IPS-18a (cell line): ENCODE data around the gene CCDC73.

Experiments used
- H3K27ac ChIP-seq: one replicate; pipeline ENCODE4 v1.5.1; 2013; ENCODE audit warnings: low read length
- H3K27me3 ChIP-seq: one replicate; pipeline ENCODE4 v1.6.1; 2013; ENCODE audit warnings: mild to moderate bottlenecking, low read length; ENCODE audit not compliant: control insufficient read depth, insufficient read depth
- H3K36me3 ChIP-seq: one replicate; pipeline ENCODE4 v1.6.1; 2013; ENCODE audit warnings: low read depth, low read length; ENCODE audit not compliant: control insufficient read depth
- H3K4me1 ChIP-seq: one replicate; pipeline ENCODE4 v1.6.1; 2013; ENCODE audit warnings: low read depth, low read length; ENCODE audit not compliant: control insufficient read depth
- H3K4me3 ChIP-seq: one replicate; pipeline ENCODE4 v1.5.1; 2013; ENCODE audit warnings: low read length
- H3K9ac ChIP-seq: one replicate; pipeline ENCODE4 v1.6.1; 2013; ENCODE audit warnings: mild to moderate bottlenecking, low read length, moderate library complexity
- H3K9me3 ChIP-seq: one replicate; pipeline ENCODE4 v1.6.1; 2013; ENCODE audit warnings: low read depth, low read length; ENCODE audit not compliant: control insufficient read depth

CCDC73 gene

DNA sequence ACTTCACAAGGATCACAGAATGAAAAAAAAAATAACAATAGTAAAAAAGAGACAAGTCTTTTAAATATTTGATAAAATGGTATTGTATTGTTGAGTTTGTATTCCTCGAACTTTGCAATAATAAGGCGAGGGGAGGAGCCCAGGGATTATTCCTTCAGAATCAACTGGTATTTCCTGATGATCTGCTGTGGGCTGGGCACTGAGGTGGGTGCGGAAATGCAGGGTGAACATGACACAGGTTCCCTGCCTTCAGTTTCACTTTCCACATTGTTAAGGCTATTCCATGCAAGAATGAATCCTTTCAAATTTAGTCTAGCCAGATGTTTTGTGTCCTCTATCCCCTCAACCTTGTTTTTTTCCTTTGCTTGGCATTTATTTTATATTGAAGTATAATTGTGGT is 212.9 kb downstream of the CCDC73 start:
- no peaks in the 10 kb centered on the region for H3K36me3 ChIP-seq
- no peaks in the 10 kb centered on the region for H3K27me3 ChIP-seq
- no peak overlapping the region for H3K9ac ChIP-seq
- no peak overlapping the region for H3K27ac ChIP-seq
- H3K4me3 ChIP-seq, result no peak overlapping the region
- H3K4me1 ChIP-seq, result peaks cover 8% of the 10 kb centered on the region
- no peaks in the 10 kb centered on the region for H3K9me3 ChIP-seq

DNA sequence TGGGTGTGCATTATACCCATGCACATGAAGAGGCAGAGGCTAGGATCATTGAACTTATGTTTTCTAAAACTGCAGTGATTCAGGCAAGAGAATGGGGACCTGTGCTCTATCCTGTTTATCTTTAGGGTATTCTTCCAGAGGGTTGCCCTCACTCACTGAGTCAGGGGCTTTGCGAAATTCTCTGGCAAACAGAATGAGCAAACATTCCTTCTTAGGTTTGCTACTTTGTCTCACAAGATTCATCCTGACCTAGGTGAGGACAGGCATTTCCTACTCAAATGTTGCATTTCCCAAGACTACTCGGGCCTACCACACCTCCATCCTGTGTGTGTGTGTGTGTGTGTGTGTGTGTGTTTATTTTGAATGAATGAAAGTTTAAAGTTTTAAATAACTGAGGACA is 213.5 kb downstream of the CCDC73 start:
- Histone ChIP-seq H3K9me3 (no peaks in the 10 kb centered on the region), H3K9ac (no peak overlapping the region), H3K4me1 (peaks cover 8% of the 10 kb centered on the region), H3K27me3 (no peaks in the 10 kb centered on the region), H3K27ac (no peak overlapping the region), H3K36me3 (no peaks in the 10 kb centered on the region), H3K4me3 (no peak overlapping the region)

DNA sequence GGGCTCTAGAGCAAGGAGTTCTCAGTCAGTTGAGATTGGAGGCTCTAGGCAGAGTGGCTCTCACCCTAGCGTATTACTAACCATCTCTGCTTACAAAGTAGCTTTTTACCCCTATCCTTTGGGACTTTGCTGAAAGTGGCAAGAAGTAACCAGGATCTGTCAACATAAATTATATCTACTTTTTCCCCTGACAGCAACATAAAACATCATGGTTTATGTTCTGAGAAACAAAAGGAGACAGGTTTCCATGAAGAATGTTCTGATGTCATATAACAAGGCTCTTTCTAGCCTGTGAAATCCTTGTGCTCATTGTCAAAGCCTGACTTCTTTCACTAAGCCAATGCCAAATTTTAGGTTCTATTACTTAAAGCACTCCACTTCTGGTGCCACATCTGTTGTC is 218.0 kb downstream of the CCDC73 start:
- Histone ChIP-seq H3K27me3 (no peaks in the 10 kb centered on the region), H3K27ac (no peak overlapping the region), H3K4me3 (no peak overlapping the region)

DNA sequence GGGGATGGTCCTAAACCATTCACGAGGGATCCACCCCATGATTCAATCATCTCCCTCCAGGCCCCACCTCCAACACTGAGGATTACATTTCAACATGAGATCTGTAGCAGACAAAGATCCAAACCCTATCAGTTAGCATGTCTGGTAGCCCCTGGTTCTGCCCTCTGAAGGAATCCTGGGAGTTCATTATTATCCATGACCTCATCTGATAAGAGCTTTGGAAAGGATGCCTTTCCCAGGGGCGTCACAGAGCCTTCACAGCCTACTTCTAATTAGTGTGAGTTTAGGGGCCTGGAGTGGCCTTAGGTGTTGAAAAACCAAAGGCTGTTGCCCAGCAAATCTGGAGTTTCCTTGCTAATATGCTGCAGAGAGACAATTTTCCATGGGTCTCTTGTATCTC is 219.4 kb downstream of the CCDC73 start:
- H3K9ac ChIP-seq, result no peak overlapping the region
- H3K4me1 ChIP-seq, result peaks cover 11% of the 10 kb centered on the region
- no peak overlapping the region for H3K27ac ChIP-seq
- H3K27me3 ChIP-seq, result peaks cover 9% of the 10 kb centered on the region
- no peak overlapping the region for H3K4me3 ChIP-seq
- no peaks in the 10 kb centered on the region for H3K9me3 ChIP-seq
- no peaks in the 10 kb centered on the region for H3K36me3 ChIP-seq

More for the DNA sequence above, 218.0 kb downstream of the CCDC73 start:
- Histone ChIP-seq H3K9me3 (no peaks in the 10 kb centered on the region), H3K9ac (no peak overlapping the region), H3K36me3 (no peaks in the 10 kb centered on the region), H3K4me1 (peaks cover 2% of the 10 kb centered on the region)

DNA sequence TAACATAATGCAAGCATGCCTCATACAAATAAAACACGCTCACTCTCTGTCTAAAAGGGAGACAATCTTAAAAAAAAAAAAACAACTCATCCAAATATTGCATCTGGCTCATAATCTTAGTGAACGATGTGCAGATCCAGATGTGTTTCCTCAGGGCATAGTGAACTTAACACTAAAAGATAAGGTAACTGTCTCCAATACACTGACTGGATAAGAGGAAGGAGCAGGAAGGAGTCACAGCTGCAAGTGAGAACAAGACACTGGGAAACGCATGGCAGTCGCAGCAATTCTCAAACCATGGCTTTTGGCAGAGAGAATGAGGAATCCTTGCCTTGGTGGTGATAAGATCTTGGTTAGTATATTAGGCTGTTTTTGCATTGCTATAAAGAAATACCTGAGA is 220.0 kb downstream of the CCDC73 start:
- H3K4me1 ChIP-seq, result peaks cover 11% of the 10 kb centered on the region
- H3K4me3 ChIP-seq, result no peak overlapping the region

DNA sequence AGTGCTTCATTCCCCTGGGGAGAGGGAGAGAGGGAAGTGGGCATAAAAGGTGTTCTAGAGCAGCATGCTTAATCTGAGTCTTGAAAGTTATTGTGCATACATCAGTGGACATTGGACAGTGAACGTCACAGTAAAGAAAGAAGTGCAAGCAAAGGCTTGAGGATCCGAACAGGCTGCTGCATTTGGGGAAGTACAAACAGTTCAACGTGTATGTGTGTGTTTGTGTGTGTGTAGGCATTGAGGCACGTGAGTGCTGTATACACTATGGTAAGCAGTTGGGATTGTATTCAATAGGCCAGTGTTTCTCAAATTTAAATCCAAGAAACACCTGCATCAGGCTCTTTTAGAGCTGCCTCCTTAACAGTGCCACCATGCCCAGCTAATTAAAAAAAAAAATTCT is 221.2 kb downstream of the CCDC73 start:
- Histone ChIP-seq H3K9me3 (no peaks in the 10 kb centered on the region), H3K36me3 (no peaks in the 10 kb centered on the region), H3K27me3 (peaks cover 9% of the 10 kb centered on the region), H3K9ac (no peak overlapping the region), H3K4me3 (no peak overlapping the region), H3K27ac (no peak overlapping the region), H3K4me1 (peaks cover 11% of the 10 kb centered on the region)

More for the DNA sequence above, 220.0 kb downstream of the CCDC73 start:
- Histone ChIP-seq H3K27me3 (peaks cover 9% of the 10 kb centered on the region), H3K9ac (no peak overlapping the region), H3K9me3 (no peaks in the 10 kb centered on the region), H3K36me3 (no peaks in the 10 kb centered on the region), H3K27ac (no peak overlapping the region)

DNA sequence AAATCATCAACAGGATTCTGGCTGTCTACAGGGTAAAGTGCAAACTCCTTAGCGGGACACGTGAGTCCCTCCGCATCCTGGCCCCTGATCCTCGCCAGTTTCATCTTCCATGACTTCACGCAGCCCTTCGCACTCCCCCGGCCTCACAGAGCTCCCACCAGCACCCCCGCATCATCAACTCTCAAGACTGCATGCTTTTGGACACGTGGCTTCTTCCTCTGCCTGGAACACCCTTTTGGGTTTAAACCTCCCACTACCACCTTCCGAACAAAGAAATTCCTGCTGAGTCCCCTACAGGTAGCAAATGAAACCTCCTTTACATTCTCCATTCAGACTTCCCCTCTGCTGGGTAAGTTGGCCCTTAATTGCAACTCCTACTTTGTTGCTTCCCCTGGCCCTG is 223.4 kb downstream of the CCDC73 start:
- H3K4me3 ChIP-seq, result no peak overlapping the region
- no peak overlapping the region for H3K27ac ChIP-seq
- no peaks in the 10 kb centered on the region for H3K9me3 ChIP-seq
- peaks cover 11% of the 10 kb centered on the region for H3K4me1 ChIP-seq
- H3K36me3 ChIP-seq, result no peaks in the 10 kb centered on the region
- H3K27me3 ChIP-seq, result peaks cover 9% of the 10 kb centered on the region
- no peak overlapping the region for H3K9ac ChIP-seq

DNA sequence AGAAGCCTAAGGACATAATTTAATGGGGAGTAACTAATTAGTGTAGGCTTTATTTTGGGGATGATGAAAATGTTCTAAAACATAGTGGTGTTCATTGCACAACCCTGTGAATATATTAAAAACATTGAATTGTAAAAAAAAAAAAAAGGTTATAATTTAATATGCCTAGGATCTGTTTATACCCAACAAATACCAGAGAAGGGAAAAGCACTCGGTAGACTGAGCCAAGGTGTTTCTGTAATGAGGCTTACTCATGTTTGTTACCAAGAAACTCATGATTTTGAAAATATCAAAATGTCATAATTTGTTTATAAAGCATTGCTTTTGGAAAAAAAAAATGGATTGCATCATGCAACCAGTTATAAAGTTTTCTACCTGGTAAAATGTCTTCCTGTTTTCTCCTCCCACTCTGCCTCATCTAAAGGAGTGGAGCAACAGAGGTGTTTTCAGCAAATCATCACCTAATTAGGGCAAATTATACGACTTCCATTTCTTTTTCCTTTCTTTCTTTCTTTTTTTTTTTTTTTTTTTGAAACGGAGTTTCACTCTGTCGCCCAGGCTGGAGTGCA is 225.1 kb downstream of the CCDC73 start:
- H3K9ac ChIP-seq, result no peak overlapping the region
- no peak overlapping the region for H3K27ac ChIP-seq
- peaks cover 11% of the 10 kb centered on the region for H3K4me1 ChIP-seq
- H3K27me3 ChIP-seq, result peaks cover 9% of the 10 kb centered on the region
- H3K9me3 ChIP-seq, result no peaks in the 10 kb centered on the region
- no peaks in the 10 kb centered on the region for H3K36me3 ChIP-seq
- no peak overlapping the region for H3K4me3 ChIP-seq

DNA sequence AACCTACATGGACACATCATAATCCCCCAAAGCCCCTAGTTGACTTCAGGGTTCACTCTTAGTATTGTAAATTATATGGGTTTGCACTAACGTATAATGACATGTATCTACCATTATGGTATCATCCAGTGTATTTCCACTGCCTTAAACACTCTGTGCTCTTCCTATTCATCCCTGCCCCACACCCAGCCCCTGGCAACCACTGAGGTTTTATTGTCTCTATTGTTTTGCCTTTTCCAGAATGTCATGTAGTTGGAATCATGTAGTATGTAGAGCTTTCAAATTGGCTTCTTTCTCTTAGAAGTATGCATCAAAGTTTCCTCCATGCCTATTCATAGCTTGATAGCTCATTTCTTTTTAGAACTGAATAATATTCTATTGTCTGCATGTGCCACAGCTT is 227.3 kb downstream of the CCDC73 start:
- Histone ChIP-seq H3K27ac (no peak overlapping the region), H3K9ac (no peak overlapping the region), H3K27me3 (peaks cover 9% of the 10 kb centered on the region), H3K36me3 (no peaks in the 10 kb centered on the region), H3K4me1 (peaks cover 11% of the 10 kb centered on the region), H3K9me3 (no peaks in the 10 kb centered on the region), H3K4me3 (no peak overlapping the region)

DNA sequence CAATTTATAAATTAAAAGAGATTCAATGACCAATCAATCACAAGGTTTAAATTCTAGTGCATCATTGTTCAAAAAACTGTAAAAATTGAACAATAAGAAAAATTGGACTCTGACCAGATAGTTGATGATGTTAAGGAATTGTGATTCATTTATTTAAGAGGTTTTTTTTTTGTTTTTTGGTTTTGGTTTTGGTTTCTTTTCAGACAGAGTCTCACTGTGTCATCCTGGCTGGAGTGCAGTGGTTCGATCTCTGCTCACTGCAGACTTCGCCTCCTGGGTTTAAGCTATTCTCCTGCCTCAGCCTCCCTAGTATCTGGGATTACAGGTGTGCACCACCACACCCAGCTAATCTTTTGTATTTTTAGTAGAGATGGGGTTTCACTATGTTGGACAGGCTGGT is 227.9 kb downstream of the CCDC73 start:
- Histone ChIP-seq H3K4me3 (no peak overlapping the region), H3K4me1 (peaks cover 9% of the 10 kb centered on the region), H3K9ac (no peak overlapping the region), H3K27me3 (peaks cover 9% of the 10 kb centered on the region), H3K27ac (no peak overlapping the region), H3K9me3 (no peaks in the 10 kb centered on the region), H3K36me3 (no peaks in the 10 kb centered on the region)

DNA sequence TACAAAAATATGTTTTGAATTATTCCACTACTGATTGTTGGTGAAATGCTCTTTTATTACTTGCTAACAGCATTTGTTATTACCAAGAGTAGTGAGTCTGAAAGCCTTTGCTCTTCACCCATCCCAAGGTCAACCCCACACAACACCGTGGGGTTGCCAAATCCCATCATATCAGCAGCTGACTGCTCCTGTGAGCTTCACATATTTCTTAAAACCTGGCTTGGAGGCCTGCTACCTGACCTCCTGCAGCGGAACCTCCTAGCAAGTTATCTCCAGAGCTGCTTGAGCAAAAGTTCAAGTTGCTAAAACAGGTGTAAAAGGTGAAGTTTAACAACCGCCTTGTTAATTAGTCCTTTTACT is 230.9 kb downstream of the CCDC73 start:
- Histone ChIP-seq H3K9me3 (no peaks in the 10 kb centered on the region), H3K9ac (no peak overlapping the region), H3K27ac (no peak overlapping the region), H3K36me3 (no peaks in the 10 kb centered on the region), H3K4me3 (no peak overlapping the region), H3K27me3 (no peaks in the 10 kb centered on the region), H3K4me1 (no peaks in the 10 kb centered on the region)

DNA sequence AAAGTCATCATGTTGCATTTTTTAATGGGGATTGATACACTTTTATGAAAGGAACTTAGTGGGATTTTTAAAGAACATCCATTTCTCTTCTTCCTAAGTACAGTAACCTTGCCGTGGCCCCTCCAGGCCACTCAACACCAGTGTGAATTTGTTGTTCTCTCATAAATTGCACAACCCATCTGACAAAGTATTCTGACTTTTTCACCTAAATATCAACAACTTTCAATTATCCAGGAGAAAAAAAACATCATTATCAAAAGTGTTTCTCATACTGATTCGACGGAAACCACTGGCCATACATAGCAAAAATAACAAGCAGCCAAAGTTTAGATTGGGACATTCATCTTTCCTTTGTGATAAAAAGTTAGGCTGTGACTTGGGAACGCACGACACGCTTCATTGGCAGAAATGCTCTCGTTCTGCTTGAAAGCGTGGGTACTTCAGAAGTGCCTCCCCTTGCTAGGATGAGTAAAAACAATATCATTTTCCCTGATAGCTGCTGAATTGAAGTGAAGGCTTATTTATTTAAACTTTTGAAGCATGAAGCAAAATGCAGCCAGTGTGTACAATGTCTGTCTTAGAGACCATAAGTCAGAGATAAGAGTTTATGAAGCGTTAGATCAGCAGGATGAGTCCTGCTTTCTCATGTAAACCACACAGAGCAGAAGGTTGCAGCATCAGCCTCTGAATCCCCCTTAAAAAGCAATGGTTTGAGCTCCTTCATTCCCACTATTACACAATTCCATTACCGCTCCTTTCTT is 231.4 kb downstream of the CCDC73 start:
- Histone ChIP-seq H3K9ac (no peak overlapping the region), H3K36me3 (no peaks in the 10 kb centered on the region), H3K4me3 (no peak overlapping the region), H3K4me1 (no peaks in the 10 kb centered on the region), H3K9me3 (no peaks in the 10 kb centered on the region), H3K27ac (no peak overlapping the region), H3K27me3 (no peaks in the 10 kb centered on the region)
